HG03378 (cell line): ENCODE results near the gene P2RY8.
"Not testable (repeated sequence)": the region's sequence is repeated elsewhere in the genome, so short reads cannot be mapped to it uniquely, and the experiment has no call there.

Source experiments
- ATAC-seq: cut with Tn5 transposase; IDR thresholded peaks from one replicate; pipeline ENCODE4 v1.9.1; 2021; ENCODE audit warnings: mild to moderate bottlenecking, moderate library complexity; ENCODE audit not compliant: unreplicated experiment

P2RY8 gene

GRCh38 chrX:1489354-1489753, 47.6 kb downstream of the P2RY8 start:
- ATAC-seq, result not testable (repeated sequence)

GRCh38 chrX:1488745-1489144, 48.2 kb downstream of the P2RY8 start:
- no peak for ATAC-seq

- ATAC-seq, result no peak
These were observed 48.8 kb downstream of the P2RY8 start for GRCh38 chrX:1488141-1488540.

- no peak for ATAC-seq
These were observed 49.6 kb downstream of the P2RY8 start for GRCh38 chrX:1487401-1487800.

- ATAC-seq, result no peak
These were observed 50.1 kb downstream of the P2RY8 start for GRCh38 chrX:1486749-1487361.

GRCh38 chrX:1486177-1486576, 50.8 kb downstream of the P2RY8 start:
- no peak for ATAC-seq

GRCh38 chrX:1485033-1485432, 52.0 kb downstream of the P2RY8 start:
- ATAC-seq, result no peak

GRCh38 chrX:1484638-1485019, 52.4 kb downstream of the P2RY8 start:
- ATAC-seq, result no peak

- peak; percentile 46 for ATAC-seq
These were observed 52.9 kb downstream of the P2RY8 start for GRCh38 chrX:1483843-1484637.

GRCh38 chrX:1482530-1482928, 54.5 kb downstream of the P2RY8 start:
- not testable (repeated sequence) for ATAC-seq

GRCh38 chrX:1481636-1482529, 55.1 kb downstream of the P2RY8 start:
- ATAC-seq, result peak; percentile 44

- no peak for ATAC-seq
These were observed 56.8 kb downstream of the P2RY8 start for GRCh38 chrX:1480082-1480785.

GRCh38 chrX:1477801-1478458, 59.1 kb downstream of the P2RY8 start:
- ATAC-seq, result no peak

- no peak for ATAC-seq
These were observed 59.8 kb downstream of the P2RY8 start for GRCh38 chrX:1477229-1477628.

- no peak for ATAC-seq
These were observed 60.3 kb downstream of the P2RY8 start for GRCh38 chrX:1476682-1477081.

- no peak for ATAC-seq
These were observed 61.1 kb downstream of the P2RY8 start for GRCh38 chrX:1475881-1476280.

- ATAC-seq, result no peak
These were observed 61.5 kb downstream of the P2RY8 start for GRCh38 chrX:1475481-1475880.

GRCh38 chrX:1474593-1474992, 62.4 kb downstream of the P2RY8 start:
- not testable (repeated sequence) for ATAC-seq

- ATAC-seq, result no peak
These were observed 64.0 kb downstream of the P2RY8 start for GRCh38 chrX:1472975-1473374.

GRCh38 chrX:1468250-1468772, 68.7 kb downstream of the P2RY8 start:
- ATAC-seq, result peak; percentile 63
